ENCODE data around the gene TDRD10. TPM values are rescaled to one million over a fixed set of nuclear protein-coding genes. Genes with fewer than 3 reads are reported as not detected.

TDRD10 gene
- total RNA-seq, 1 donor from 2014 or later, result not detected

- Mint-ChIP-seq H3K27me3 (ENCODE audit: low read depth, unreplicated experiment) (peaks cover 67% of the 10 kb centered on the region), H3K36me3 (ENCODE audit: low read depth, unreplicated experiment) (peaks cover 3% of the 10 kb centered on the region)
Measured at GRCh38 chr1:154539486-154540483, 37.8 kb downstream of the TDRD10 start.

DNA sequence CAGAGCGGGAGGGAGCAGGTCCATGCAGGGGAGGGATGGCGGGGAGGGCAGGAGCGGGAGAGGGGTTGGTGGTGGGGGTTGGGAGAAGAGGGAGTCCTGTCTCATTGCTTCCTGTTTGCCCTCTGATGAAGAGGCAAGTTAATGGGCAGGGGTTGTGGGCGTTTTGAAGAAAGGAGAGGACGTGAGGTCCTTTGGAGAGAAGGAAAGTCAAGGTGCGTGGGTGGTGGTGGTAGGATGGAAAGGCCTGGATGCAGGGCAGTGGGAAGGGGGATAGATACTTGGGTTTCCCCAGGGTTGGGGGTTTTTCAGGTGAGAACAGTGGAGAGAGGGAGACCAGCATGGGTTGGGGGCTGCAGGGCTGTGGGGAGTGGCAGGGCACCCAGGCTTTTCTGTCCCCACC is 39.2 kb downstream of the TDRD10 start:
- Mint-ChIP-seq H3K4me1 (ENCODE audit: low read depth, unreplicated experiment) (peaks cover 5% of the 10 kb centered on the region), H3K36me3 (ENCODE audit: low read depth, unreplicated experiment) (peaks cover 3% of the 10 kb centered on the region), H3K4me3 (ENCODE audit: unreplicated experiment) (no peak overlapping the region), H3K9me3 (ENCODE audit: unreplicated experiment) (peaks cover 1% of the 10 kb centered on the region), H3K27me3 (ENCODE audit: low read depth, unreplicated experiment) (peaks cover 71% of the 10 kb centered on the region), H3K27ac (ENCODE audit: unreplicated experiment) (no peak overlapping the region)
- Histone ChIP-seq H3K27ac (ENCODE audit: low read depth, low read length) (no peak overlapping the region), H4K20me1 (ENCODE audit: insufficient read depth, low read length) (no peaks in the 10 kb centered on the region), H3K9me3 (ENCODE audit: insufficient read depth, low read depth, low read length) (no peaks in the 10 kb centered on the region), H3K79me2 (ENCODE audit: insufficient read depth, low read length) (no peaks in the 10 kb centered on the region), H3K9ac (ENCODE audit: low read length) (no peak overlapping the region), H3K4me2 (ENCODE audit: low read length) (no peak overlapping the region), H3K36me3 (ENCODE audit: insufficient read depth, low read length) (no peaks in the 10 kb centered on the region), H3K27me3 (ENCODE audit: insufficient read depth, low read length) (peaks cover 56% of the 10 kb centered on the region), H2AFZ (ENCODE audit: low read depth, low read length) (no peak overlapping the region), H3K4me3 (ENCODE audit: insufficient read depth, low read depth, low read length) (no peak overlapping the region), H3K4me1 (ENCODE audit: insufficient read depth, low read length) (no peaks in the 10 kb centered on the region)
- FAIRE-seq, result no peak
- TF ChIP-seq EZH2 (IDR thresholded peaks at IDR 0.05; ENCODE audit: insufficient read depth, low read length), result no peak
- TF ChIP-seq CTCF (IDR thresholded peaks at IDR 0.05; ENCODE audit: insufficient read depth, low read depth, low read length), result no peak
- DNase-seq (ENCODE audit: low read depth), result no peak

More at GRCh38 chr1:154539486-154540483, 37.8 kb downstream of the TDRD10 start:
- no peak overlapping the region for H3K4me2 ChIP-seq (ENCODE audit: low read length)
- peaks cover 59% of the 10 kb centered on the region for H3K27me3 ChIP-seq (ENCODE audit: insufficient read depth, low read length)
- H3K4me3 ChIP-seq (ENCODE audit: insufficient read depth, low read depth, low read length), result no peak overlapping the region
- DNase-seq (ENCODE audit: low read depth) (no peak), FAIRE-seq (no peak)
- no peaks in the 10 kb centered on the region for H3K4me1 ChIP-seq (ENCODE audit: insufficient read depth, low read length)
- H3K27ac ChIP-seq (ENCODE audit: low read depth, low read length), result no peak overlapping the region
- H3K4me3 Mint-ChIP-seq (ENCODE audit: unreplicated experiment), result no peak overlapping the region
- no peak overlapping the region for H2AFZ ChIP-seq (ENCODE audit: low read depth, low read length)
- TF ChIP-seq CTCF (IDR thresholded peaks at IDR 0.05; ENCODE audit: insufficient read depth, low read depth, low read length), result no peak
- TF ChIP-seq EZH2 (IDR thresholded peaks at IDR 0.05; ENCODE audit: insufficient read depth, low read length), result no peak
- no peaks in the 10 kb centered on the region for H3K79me2 ChIP-seq (ENCODE audit: insufficient read depth, low read length)
- H3K36me3 ChIP-seq (ENCODE audit: insufficient read depth, low read length), result no peaks in the 10 kb centered on the region
- no peak overlapping the region for H3K27ac Mint-ChIP-seq (ENCODE audit: unreplicated experiment)
- peaks cover 5% of the 10 kb centered on the region for H3K4me1 Mint-ChIP-seq (ENCODE audit: low read depth, unreplicated experiment)
- peaks cover 7% of the 10 kb centered on the region for H3K9me3 Mint-ChIP-seq (ENCODE audit: unreplicated experiment)
- no peaks in the 10 kb centered on the region for H4K20me1 ChIP-seq (ENCODE audit: insufficient read depth, low read length)
- H3K9ac ChIP-seq (ENCODE audit: low read length), result no peak overlapping the region
- H3K9me3 ChIP-seq (ENCODE audit: insufficient read depth, low read depth, low read length), result no peaks in the 10 kb centered on the region

Data from astrocyte (in vitro differentiated cells and primary cell).